Caco-2 (cell line): ENCODE measurements around the gene MORN2. TPM values are rescaled to one million over a fixed set of nuclear protein-coding genes. Genes with fewer than 3 reads are reported as not detected.
A peak's percentile ranks its signal among the peaks of the same experiment; 100 is the strongest.

Experiments
- BruUV-seq: library from RNA; stranded (reverse); fragments of 400-500 nt; replicated peaks from 2 replicates; lab custom pipeline; 2021; lab: Mats Ljungman, UMichigan
- CTCF ChIA-PET: fragments of 300-600 bp; sonication (Branson Sonifier 250); formaldehyde crosslinking; loops from one replicate; lab custom pipeline; 2022; ENCODE audit warnings: antibody characterized with exemption; lab: Charles Lee
- POLR2A ChIA-PET: fragments of 300-600 bp; sonication (Branson Sonifier 250); formaldehyde crosslinking; loops from one replicate; lab custom pipeline; 2022; ENCODE audit warnings: antibody characterized with exemption; lab: Charles Lee
- DNase-seq, 2 experiments: peaks; one replicate each; pipeline versions ENCODE4 v3.0.0 to v3.0.0-alpha.2; 2020 to 2022
- H3K27me3 ChIP-seq: replicated peaks from 2 replicates; pipeline ENCODE4 v1.6.0; 2011; ENCODE audit warnings: low read length; ENCODE audit not compliant: control insufficient read depth, insufficient read depth
- H3K36me3 ChIP-seq: 2 replicates; pipeline ENCODE4 v1.5.1; 2011; ENCODE audit warnings: low read length; ENCODE audit not compliant: control insufficient read depth, insufficient read depth
- H3K4me1 ChIP-seq: fragments of 250-450 bp; sonication (Bioruptor Pico); 2 replicates; pipeline ENCODE4 v1.5.1; 2020; ENCODE audit warnings: mild to moderate bottlenecking
- H3K4me3 ChIP-seq: 2 replicates; pipeline ENCODE4 v1.5.1; 2011; ENCODE audit warnings: low read depth, mild to moderate bottlenecking, control low read depth, low read length
- H3K9me3 ChIP-seq: fragments of 250-450 bp; sonication (Bioruptor Pico); 2 replicates; pipeline ENCODE4 v1.5.1; 2020; ENCODE audit warnings: mild to moderate bottlenecking, moderate library complexity
- H3K27ac Mint-ChIP-seq: one replicate; pipeline ENCODE4 v1.8.0; 2022; ENCODE audit warnings: mixed read lengths; ENCODE audit not compliant: unreplicated experiment
- H3K27me3 Mint-ChIP-seq: one replicate; pipeline ENCODE4 v1.8.0; 2022; ENCODE audit warnings: mixed read lengths; ENCODE audit not compliant: insufficient read depth, unreplicated experiment
- H3K36me3 Mint-ChIP-seq: one replicate; pipeline ENCODE4 v1.8.0; 2022; ENCODE audit warnings: mild to moderate bottlenecking, mixed read lengths; ENCODE audit not compliant: insufficient read depth, unreplicated experiment
- H3K4me1 Mint-ChIP-seq: one replicate; pipeline ENCODE4 v1.8.0; 2022; ENCODE audit warnings: low read depth, mixed read lengths; ENCODE audit not compliant: unreplicated experiment
- H3K4me3 Mint-ChIP-seq: one replicate; pipeline ENCODE4 v1.8.0; 2022; ENCODE audit warnings: mild to moderate bottlenecking, moderate library complexity, mixed read lengths; ENCODE audit not compliant: unreplicated experiment
- H3K9me3 Mint-ChIP-seq: one replicate; pipeline ENCODE4 v1.8.0; 2022; ENCODE audit warnings: mixed read lengths; ENCODE audit not compliant: unreplicated experiment
- CTCF ChIP-seq, 2 experiments: fragments of 200-600 bp in 1 of 2; IDR thresholded peaks; 1 replicate in 1 of 2; 2 replicates in 1 of 2; pipeline versions ENCODE4 v1.5.1 to v1.8.0; 2011 to 2022; ENCODE audit warnings: antibody characterized with exemption in 1 of 2, control low read depth in 1 of 2, inconsistent platforms in 1 of 2, low read depth in 1 of 2, low read length in 1 of 2, mild to moderate bottlenecking in 1 of 2, moderate library complexity in 1 of 2; ENCODE audit not compliant: insufficient read depth in 1 of 2, severe bottlenecking in 1 of 2, unreplicated experiment in 1 of 2
- intact Hi-C: fragments of 100-400 bp; cut with micrococcal nuclease; formaldehyde crosslinking; loops from one replicate; pipeline ENCODE4 v1.10.0; 2022; ENCODE audit not compliant: unreplicated experiment
- total RNA-seq: library from RNA; stranded (reverse); gene quantifications from 2 replicates; pipeline ENCODE4 v1.2.3, GENCODE V29; 2022

MORN2 gene
- total RNA-seq, 1 experiment from 2014 or later, result 5.5 TPM

DNA sequence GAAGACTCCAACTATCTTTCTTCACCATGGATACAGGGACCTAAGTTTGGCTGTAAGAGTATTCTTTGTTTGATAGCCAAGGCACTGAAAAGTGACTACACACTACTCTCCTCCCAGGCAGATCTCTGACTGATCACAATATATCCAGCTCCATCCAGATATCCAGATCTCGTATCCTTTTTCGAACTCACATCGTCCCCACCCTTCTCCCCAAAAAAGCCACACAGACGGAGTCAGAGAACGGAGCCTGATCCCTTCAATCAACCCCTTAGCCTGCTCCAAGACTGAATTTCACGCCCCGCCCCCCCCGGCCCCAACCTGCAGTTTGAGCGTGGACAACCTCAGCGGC, 575 bp upstream of the MORN2 start:
- H3K4me1 Mint-ChIP-seq, result peaks cover 8% of the 10 kb centered on the region
- TF ChIP-seq CTCF (IDR thresholded peaks at IDR 0.05; ENCODE audit: insufficient read depth in 1 of 2, low read depth in 1 of 2, low read length in 1 of 2, severe bottlenecking in 1 of 2, unreplicated experiment in 1 of 2), result no peak
- CTCF ChIA-PET, result no interaction called here
- DNase-seq, result no peak
- Histone ChIP-seq H3K4me1 (no peaks in the 10 kb centered on the region), H3K36me3 (no peaks in the 10 kb centered on the region), H3K27me3 (no peaks in the 10 kb centered on the region), H3K9me3 (no peaks in the 10 kb centered on the region), H3K4me3 (peak overlapping the region; percentile 74)
- POLR2A ChIA-PET, result interaction anchor here (1.8 kb wide), 1 partner anchor 124 kb away, joined by 19 read pairs; the partner anchor contains the start of gene SRSF7
- H3K27ac Mint-ChIP-seq, result peak overlapping the region; percentile 91
- H3K36me3 Mint-ChIP-seq, result peaks cover 10% of the 10 kb centered on the region
- intact Hi-C loops, result no loop called here
- H3K9me3 Mint-ChIP-seq, result peaks cover 21% of the 10 kb centered on the region
- no peaks in the 10 kb centered on the region for H3K27me3 Mint-ChIP-seq
- BruUV-seq, result no TSS peak
- H3K4me3 Mint-ChIP-seq, result peak overlapping the region; percentile 90

- peaks cover 8% of the 10 kb centered on the region for H3K4me1 Mint-ChIP-seq
- no peaks in the 10 kb centered on the region for H3K36me3 ChIP-seq
- peak overlapping the region; percentile 74 for H3K4me3 ChIP-seq
- intact Hi-C loops, result no loop called here
- H3K27ac Mint-ChIP-seq, result peak overlapping the region; percentile 91
- H3K9me3 Mint-ChIP-seq, result peaks cover 14% of the 10 kb centered on the region
- POLR2A ChIA-PET, result interaction anchor here (1.8 kb wide), 1 partner anchor 125 kb away, joined by 19 read pairs; the partner anchor contains the start of gene SRSF7
- peak overlapping the region; percentile 90 for H3K4me3 Mint-ChIP-seq
- TF ChIP-seq CTCF (IDR thresholded peaks at IDR 0.05; ENCODE audit: insufficient read depth in 1 of 2, low read depth in 1 of 2, low read length in 1 of 2, severe bottlenecking in 1 of 2, unreplicated experiment in 1 of 2), result no peak
- no peaks in the 10 kb centered on the region for H3K4me1 ChIP-seq
- no TSS peak for BruUV-seq
- no peaks in the 10 kb centered on the region for H3K27me3 ChIP-seq
- CTCF ChIA-PET, result no interaction called here
- DNase-seq, result peak in 1 of 2 experiments; percentile 9
- peaks cover 10% of the 10 kb centered on the region for H3K36me3 Mint-ChIP-seq
- no peaks in the 10 kb centered on the region for H3K27me3 Mint-ChIP-seq
- H3K9me3 ChIP-seq, result no peaks in the 10 kb centered on the region
Measured at GRCh38 chr2:38876407-38876806, 631 bp downstream of the MORN2 start.

DNA sequence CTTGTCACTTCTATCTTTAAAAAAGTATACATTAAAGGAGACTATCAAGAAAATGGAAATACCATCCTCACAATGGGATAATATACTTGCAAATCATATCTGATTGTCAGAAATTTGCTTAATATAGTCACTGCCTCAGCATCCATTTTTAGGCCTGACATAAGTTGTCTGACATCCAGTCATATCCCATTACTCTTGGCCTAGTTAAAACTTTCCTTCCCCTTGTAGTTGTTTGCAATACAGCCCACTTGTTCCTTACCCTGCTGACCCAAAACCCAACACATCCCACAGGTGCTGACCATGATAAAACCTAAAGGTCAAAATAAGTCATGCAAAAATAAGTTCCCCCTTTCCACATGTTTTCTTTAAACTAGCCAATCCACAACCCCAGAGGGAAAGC, 10.3 kb downstream of the MORN2 start:
- no peak overlapping the region for H3K27ac Mint-ChIP-seq
- TF ChIP-seq CTCF (IDR thresholded peaks at IDR 0.05; ENCODE audit: insufficient read depth in 1 of 2, low read depth in 1 of 2, low read length in 1 of 2, severe bottlenecking in 1 of 2, unreplicated experiment in 1 of 2), result no peak
- no peaks in the 10 kb centered on the region for H3K27me3 ChIP-seq
- no peaks in the 10 kb centered on the region for H3K9me3 ChIP-seq
- H3K4me1 ChIP-seq, result no peaks in the 10 kb centered on the region
- H3K36me3 Mint-ChIP-seq, result no peaks in the 10 kb centered on the region
- no peaks in the 10 kb centered on the region for H3K36me3 ChIP-seq
- H3K4me1 Mint-ChIP-seq, result no peaks in the 10 kb centered on the region
- intact Hi-C loops, result no loop called here
- H3K27me3 Mint-ChIP-seq, result peaks cover under 1% of the 10 kb centered on the region
- no peak for DNase-seq
- POLR2A ChIA-PET, result no interaction called here
- CTCF ChIA-PET, result no interaction called here
- no peaks in the 10 kb centered on the region for H3K9me3 Mint-ChIP-seq
- H3K4me3 Mint-ChIP-seq, result no peak overlapping the region
- BruUV-seq, result no TSS peak
- H3K4me3 ChIP-seq, result no peak overlapping the region
